GM18498 (cell line): ENCODE data around the gene HINT2.
A peak's percentile ranks its signal among the peaks of the same experiment; 100 is the strongest.

ENCODE experiments used
- ATAC-seq: cut with Tn5 transposase; IDR thresholded peaks from one replicate; pipeline ENCODE4 v1.9.1; 2021; ENCODE audit warnings: mild to moderate bottlenecking, moderate library complexity; ENCODE audit not compliant: unreplicated experiment

Gene HINT2

GRCh38 chr9:35814841-35815543 lies at the start of gene HINT2:
TSS of gene HINT2 (minus strand) at chr9:35815042. CDS start at chr9:35814979, 63 bp downstream.
- peak; percentile 74 for ATAC-seq

- ATAC-seq, result no peak
Observed at GRCh38 chr9:35863583-35863982, 48.7 kb upstream of the HINT2 start.

GRCh38 chr9:35862328-35862727 lies 47.5 kb upstream of the HINT2 start:
- ATAC-seq, result no peak

GRCh38 chr9:35861161-35861897 lies 46.5 kb upstream of the HINT2 start:
- ATAC-seq, result no peak

- ATAC-seq, result no peak
Observed at GRCh38 chr9:35859990-35860339, 45.1 kb upstream of the HINT2 start.

GRCh38 chr9:35859310-35859989 lies 44.6 kb upstream of the HINT2 start:
- no peak for ATAC-seq

- ATAC-seq, result no peak
Observed at GRCh38 chr9:35858458-35858857, 43.6 kb upstream of the HINT2 start.

GRCh38 chr9:35856882-35857281 lies 42.0 kb upstream of the HINT2 start:
- ATAC-seq, result no peak

- no peak for ATAC-seq
Observed at GRCh38 chr9:35856206-35856605, 41.4 kb upstream of the HINT2 start.

- no peak for ATAC-seq
Observed at GRCh38 chr9:35854091-35854762, 39.4 kb upstream of the HINT2 start.

GRCh38 chr9:35852876-35853865 lies 38.3 kb upstream of the HINT2 start:
- no peak for ATAC-seq

GRCh38 chr9:35852267-35852815 lies 37.5 kb upstream of the HINT2 start:
- ATAC-seq, result no peak

- ATAC-seq, result peak; percentile 98
Observed at GRCh38 chr9:35847792-35848572, 33.1 kb upstream of the HINT2 start.

GRCh38 chr9:35845824-35846771 lies 31.3 kb upstream of the HINT2 start:
- no peak for ATAC-seq

- no peak for ATAC-seq
Observed at GRCh38 chr9:35844628-35845270, 29.9 kb upstream of the HINT2 start.

- peak; percentile 67 for ATAC-seq
Observed at GRCh38 chr9:35842795-35843194, 28.0 kb upstream of the HINT2 start.

- ATAC-seq, result peak; percentile 12
Observed at GRCh38 chr9:35842020-35842745, 27.3 kb upstream of the HINT2 start.
